GM19468 (cell line): ENCODE results near the gene CAB39L.
"Not testable (repeated sequence)": the region's sequence is repeated elsewhere in the genome, so short reads cannot be mapped to it uniquely, and the experiment has no call there.

Source experiments
- ATAC-seq: cut with Tn5 transposase; IDR thresholded peaks from one replicate; pipeline ENCODE4 v1.9.1; 2021; ENCODE audit warnings: mild to moderate bottlenecking, moderate library complexity, moderate number of reproducible peaks; ENCODE audit not compliant: unreplicated experiment; ENCODE audit errors: extremely low read depth

CAB39L gene

DNA sequence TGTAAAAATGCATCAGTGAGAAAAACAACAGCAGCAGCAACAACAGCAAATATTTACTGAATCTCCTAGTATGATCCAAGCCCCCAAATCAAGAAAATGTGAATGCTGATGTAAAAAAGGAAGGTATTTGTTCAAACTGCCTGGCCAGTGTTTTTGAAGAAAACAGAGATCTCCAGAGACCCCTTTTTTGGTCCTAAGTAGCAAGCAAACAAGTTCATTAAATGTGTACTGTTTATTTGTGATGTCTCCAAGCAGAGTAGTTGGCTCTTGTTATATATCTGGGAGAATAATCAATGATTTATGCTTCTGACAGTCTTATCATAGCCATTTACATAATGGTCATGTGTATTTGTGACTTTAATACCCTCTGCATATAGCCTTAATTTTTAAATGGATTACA, 145.4 kb downstream of the CAB39L start:
- ATAC-seq = no peak

DNA sequence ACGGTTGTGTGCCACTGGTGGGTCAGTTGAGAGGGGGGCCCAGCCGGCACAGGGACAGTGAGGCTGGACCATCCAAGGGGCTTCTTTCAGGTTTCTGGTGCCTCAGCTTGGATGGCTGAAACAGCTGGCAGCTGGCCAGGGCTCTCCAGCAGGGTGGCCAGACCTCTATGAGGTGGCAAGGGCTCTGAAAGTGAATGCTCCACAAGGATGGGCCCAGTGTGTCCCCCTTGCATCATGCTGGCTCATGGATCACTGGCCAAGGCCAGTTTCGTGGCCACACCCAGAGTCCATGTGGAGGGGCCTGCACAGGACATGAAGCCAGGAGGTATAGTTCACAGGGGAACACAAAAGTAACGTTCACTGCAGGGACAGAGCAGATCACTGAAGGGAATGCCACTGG, 146.5 kb downstream of the CAB39L start:
- ATAC-seq = no peak

DNA sequence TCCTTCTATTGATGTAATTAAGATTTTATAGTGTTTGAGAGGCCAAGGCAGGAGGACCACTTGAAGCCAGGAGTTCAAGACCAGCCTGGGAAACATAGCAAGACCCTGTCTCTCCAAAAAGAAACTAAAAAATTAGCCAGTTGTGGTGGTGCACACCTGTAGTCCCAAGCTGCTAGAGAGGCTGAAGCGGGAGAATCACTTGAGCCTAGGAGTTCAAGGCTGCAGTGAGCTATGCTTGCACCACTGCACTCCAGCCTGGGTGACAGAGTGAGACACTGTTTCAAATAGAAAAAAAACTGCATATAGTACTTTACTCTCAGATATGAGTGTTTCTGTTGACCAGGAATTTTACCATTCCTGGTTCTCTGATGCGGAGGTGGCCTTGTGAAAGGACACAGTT, 147.2 kb downstream of the CAB39L start:
- ATAC-seq = no peak

- ATAC-seq = no peak
These were observed 148.6 kb downstream of the CAB39L start for GRCh38 chr13:49295244-49295643.

DNA sequence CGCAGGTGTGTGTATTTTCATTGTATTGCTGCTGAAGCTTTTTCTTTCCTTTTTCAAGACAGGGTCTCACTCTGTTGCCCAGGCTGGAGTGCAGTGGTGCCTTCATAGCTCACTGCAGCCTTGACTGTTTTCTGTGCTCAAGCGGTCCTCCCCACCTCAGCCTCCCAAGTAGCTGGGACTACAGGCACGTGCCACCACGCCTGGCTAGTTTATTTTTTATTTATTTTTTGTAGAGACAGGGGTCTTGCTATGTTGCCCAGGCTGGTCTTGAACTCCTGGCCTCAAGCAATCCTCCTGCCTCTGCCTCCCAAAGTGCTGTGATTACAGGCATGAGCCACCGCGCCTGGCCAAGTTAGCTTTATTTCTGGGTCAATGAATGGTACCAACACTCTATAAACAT, 149.1 kb downstream of the CAB39L start:
- not testable (repeated sequence) for ATAC-seq

DNA sequence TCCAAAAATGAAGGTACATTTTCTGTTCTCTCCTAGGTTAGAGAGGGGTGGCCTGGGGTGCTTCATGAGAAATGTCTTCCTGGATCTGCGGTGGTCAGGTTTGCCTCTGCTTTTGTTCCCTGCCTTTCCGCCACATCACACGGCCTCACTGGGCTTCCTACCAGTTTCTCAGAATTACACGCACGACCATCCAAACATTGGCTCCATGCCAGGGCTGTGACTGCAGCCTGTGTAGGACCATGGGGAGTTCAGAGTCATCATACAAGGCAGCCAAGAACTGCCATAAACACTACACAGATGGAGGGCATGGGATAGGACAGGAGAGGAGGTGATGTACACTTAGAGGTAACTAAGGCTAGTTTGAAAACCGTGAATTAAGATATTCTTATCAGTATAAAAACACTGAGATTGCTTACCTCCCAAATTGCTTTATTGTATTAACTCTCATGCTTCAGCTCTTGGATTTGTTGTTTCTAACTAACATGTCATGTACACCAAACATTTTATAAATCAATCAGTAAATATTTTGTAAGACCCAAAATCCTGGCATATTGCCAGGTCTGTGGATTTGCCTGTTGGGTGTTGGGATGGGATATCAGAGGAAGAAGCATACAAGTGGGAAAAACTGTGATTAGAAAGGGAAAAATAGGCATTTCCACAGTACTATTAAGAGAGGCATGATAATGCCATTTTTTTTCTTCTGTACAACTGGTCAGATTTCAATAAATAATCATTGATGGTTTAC, 150.9 kb downstream of the CAB39L start:
- ATAC-seq = no peak

GRCh38 chr13:49288458-49288857, 155.4 kb downstream of the CAB39L start:
- ATAC-seq = no peak

GRCh38 chr13:49287995-49288394, 155.9 kb downstream of the CAB39L start:
- no peak for ATAC-seq

DNA sequence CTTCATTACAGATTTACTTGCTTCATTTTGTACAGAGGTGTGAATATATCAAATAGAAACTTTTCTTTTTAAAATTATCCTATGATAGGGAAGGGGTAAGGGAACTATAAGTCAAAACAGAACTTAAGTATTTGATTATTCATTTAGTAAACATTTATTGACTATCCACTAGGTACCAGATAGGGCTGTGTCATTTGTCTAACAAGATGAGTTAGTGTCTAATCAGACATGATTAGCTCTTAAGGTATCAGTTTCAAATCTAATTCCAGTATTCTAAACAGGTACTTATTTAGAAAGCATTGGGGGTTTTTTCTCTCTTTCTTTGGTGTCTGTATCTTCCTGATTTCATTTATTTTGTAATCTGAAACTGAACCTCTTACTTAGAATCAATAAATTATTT, 164.0 kb downstream of the CAB39L start:
- ATAC-seq = no peak

- ATAC-seq = no peak
These were observed 164.8 kb downstream of the CAB39L start for GRCh38 chr13:49279112-49279511.

- no peak for ATAC-seq
These were observed 165.7 kb downstream of the CAB39L start for GRCh38 chr13:49278211-49278610.

DNA sequence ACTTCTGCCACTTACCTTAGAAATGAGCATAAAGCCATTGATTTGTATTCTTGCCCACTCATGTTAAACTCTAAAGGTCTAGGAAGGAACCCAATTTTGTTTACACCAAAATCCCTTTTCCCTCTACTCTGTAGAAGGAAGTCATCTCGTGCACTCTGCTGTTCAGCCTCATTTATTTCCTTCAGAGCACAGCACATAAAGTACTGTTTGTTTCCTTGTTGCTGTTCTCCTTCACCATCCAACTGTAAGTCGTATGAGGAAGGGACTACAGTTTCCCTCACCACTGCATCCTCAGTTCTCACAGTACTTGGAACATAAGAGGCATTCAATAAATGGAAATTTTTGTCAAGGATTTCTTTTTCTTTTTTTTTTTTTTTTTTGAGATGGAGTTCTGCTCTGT, 171.6 kb downstream of the CAB39L start:
- no peak for ATAC-seq

GRCh38 chr13:49271264-49271663, 172.6 kb downstream of the CAB39L start:
- ATAC-seq = no peak

DNA sequence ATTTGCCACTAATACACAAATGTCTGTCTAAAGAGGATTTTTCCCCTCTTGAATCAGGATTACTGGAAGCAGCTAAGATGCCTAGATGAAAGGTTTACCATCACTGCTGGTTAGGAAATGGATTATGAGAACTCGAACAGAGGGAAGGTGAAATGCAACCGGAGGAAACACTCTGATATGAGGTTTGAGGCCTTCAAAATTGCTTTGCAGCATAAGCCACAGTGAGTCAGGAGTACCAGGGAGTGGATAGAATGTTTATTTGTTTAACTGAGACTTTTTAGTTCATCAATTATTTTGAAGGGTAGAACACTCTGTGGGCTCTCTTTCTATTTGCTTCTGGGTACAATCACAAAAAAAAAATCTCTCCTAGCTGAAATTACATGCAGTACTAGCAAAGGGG, 178.0 kb downstream of the CAB39L start:
- no peak for ATAC-seq

DNA sequence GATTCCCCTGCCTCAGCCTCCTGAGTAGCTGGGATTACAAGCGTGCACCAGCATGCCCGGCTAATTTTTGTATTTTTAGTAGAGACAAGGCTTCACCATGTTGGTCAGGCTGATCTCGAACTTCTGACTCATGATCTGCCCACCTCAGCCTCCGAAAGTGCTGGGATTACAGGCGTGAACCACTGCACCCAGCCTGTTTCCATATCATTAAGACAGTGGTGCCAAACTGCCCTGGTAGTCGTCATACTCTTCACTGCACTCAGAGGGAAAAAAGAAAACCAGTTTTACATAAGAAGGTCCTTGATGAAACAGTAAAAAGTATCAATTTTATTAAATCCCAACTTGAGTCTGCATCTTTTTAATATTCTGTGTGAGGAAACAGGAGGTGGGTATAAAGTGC, 181.2 kb downstream of the CAB39L start:
- no peak for ATAC-seq

GRCh38 chr13:49259586-49259985, 184.3 kb downstream of the CAB39L start:
- ATAC-seq = no peak
